HFF-Myc (cell line): ENCODE data around the gene CAMTA2.

Experiments used
- DNase-seq: peaks from one replicate; pipeline ENCODE4 v3.0.0-alpha.2; 2011; ENCODE audit warnings: low read depth; ENCODE audit errors: extremely low read depth
- H3K4me3 ChIP-seq: replicated peaks from 2 replicates; pipeline ENCODE4 v1.5.1; 2011; ENCODE audit warnings: low read depth, mild to moderate bottlenecking, control low read depth, low read length
- CTCF ChIP-seq: IDR thresholded peaks from 2 replicates; pipeline ENCODE4 v1.5.1; 2012; ENCODE audit warnings: mild to moderate bottlenecking, low read depth, low read length, control low read depth; ENCODE audit errors: missing control alignments

The CAMTA2 gene

GRCh38 chr17:5000237-5000639 is 12.8 kb upstream of the CAMTA2 start:
- H3K4me3 ChIP-seq = peak overlapping the region; percentile 94; the same call in 1 of the 2 replicates
- no peak for DNase-seq
- TF ChIP-seq CTCF = no peak

GRCh38 chr17:4999430-5000093 is 12.1 kb upstream of the CAMTA2 start:
- no peak for TF ChIP-seq CTCF

GRCh38 chr17:4998732-4999429 is 11.4 kb upstream of the CAMTA2 start:
- H3K4me3 ChIP-seq = peak overlapping the region; percentile 94
- no peak for DNase-seq
- TF ChIP-seq CTCF = no peak

More at GRCh38 chr17:4999430-5000093, 12.1 kb upstream of the CAMTA2 start:
- no peak for DNase-seq
- H3K4me3 ChIP-seq = peak overlapping the region; percentile 94

- H3K4me3 ChIP-seq = peak overlapping the region; percentile 94
- no peak for DNase-seq
- TF ChIP-seq CTCF = no peak
Measured at GRCh38 chr17:4998027-4998731, 10.7 kb upstream of the CAMTA2 start.

- peak within 1 kb of the TSS; percentile 94 for H3K4me3 ChIP-seq
- TF ChIP-seq CTCF = no peak
- DNase-seq = peak; percentile 36
Measured at GRCh38 chr17:4997302-4998026, 10.0 kb upstream of the CAMTA2 start, which contains the start of the genes INCA1 and KIF1C. Gene INCA1, minus strand, starts transcription at chr17:4997522. Its CDS starts 3,085 bp downstream, at chr17:4994437. Gene KIF1C, plus strand, starts transcription at chr17:4997950. Its CDS starts 2,297 bp downstream, at chr17:5000247.

- no peak overlapping the region for H3K4me3 ChIP-seq
- no peak for DNase-seq
- no peak for TF ChIP-seq CTCF
Measured at GRCh38 chr17:4994081-4994595, 6.7 kb upstream of the CAMTA2 start.
